Testis (tissue), 2 donors: ENCODE measurements around the gene TTC3.

ENCODE experiments used
- CTCF ChIP-seq, 3 experiments: fragments of 450-650 bp in 2 of 3; fragments of 200-600 bp in 1 of 3; sonication (generic) in 1 of 3; IDR thresholded peaks; one replicate each; pipeline ENCODE4 v1.5.1; 2016 to 2019; ENCODE audit warnings: antibody characterized with exemption in 3 of 3, mild to moderate bottlenecking in 2 of 3, moderate library complexity in 1 of 3
- POLR2A ChIP-seq: fragments of 450-650 bp; IDR thresholded peaks from one replicate; pipeline ENCODE4 v1.6.1; 2017; ENCODE audit warnings: antibody characterized with exemption, mild to moderate bottlenecking, moderate library complexity

DNA sequence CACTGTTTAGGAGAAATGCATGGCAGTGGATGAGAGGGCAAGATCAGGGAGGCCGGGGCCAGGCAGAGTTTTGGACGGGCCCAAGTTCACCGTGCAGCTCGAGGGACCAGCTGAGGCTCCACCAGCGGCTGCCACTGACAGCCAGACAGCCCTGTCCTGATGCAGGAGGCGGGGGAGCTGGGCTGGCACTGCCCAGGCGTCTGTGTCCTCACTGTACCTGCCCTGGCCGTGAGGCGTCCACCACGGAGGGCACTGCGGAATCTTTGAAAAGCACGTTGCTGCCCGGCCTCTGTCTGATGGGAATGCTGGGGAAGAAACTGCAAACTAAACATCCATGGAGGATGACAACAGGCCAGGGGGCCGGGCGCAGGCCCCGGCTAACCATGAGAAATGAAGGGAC lies 158.6 kb downstream of the TTC3 start:
- no peak for TF ChIP-seq CTCF (IDR thresholded peaks at IDR 0.05)
- no peak for TF ChIP-seq POLR2A
